T-helper 1 cell (primary cell): Measurements from ENCODE around the gene ROR2.

Source experiments
- DNase-seq, 5 donors: peaks; one replicate each; pipeline ENCODE4 v3.0.0-alpha.2; 2012 to 2020

Gene ROR2

GRCh38 chr9:91948597-91949391, 1.2 kb downstream of the ROR2 start:
- DNase-seq: peak in 1 of 5 donors; percentile 9

GRCh38 chr9:91948101-91948596, 1.9 kb downstream of the ROR2 start:
- no peak for DNase-seq

GRCh38 chr9:91946653-91947488, 3.2 kb downstream of the ROR2 start:
- DNase-seq: no peak

- no peak for DNase-seq
Observed at GRCh38 chr9:91946196-91946595, 3.8 kb downstream of the ROR2 start.

GRCh38 chr9:91945277-91946085, 4.5 kb downstream of the ROR2 start:
- no peak for DNase-seq

- no peak for DNase-seq
Observed at GRCh38 chr9:91944711-91945110, 5.3 kb downstream of the ROR2 start.

- DNase-seq: no peak
Observed at GRCh38 chr9:91943478-91944470, 6.3 kb downstream of the ROR2 start.

- DNase-seq: no peak
Observed at GRCh38 chr9:91942201-91942600, 7.8 kb downstream of the ROR2 start.

- no peak for DNase-seq
Observed at GRCh38 chr9:91939978-91940377, 10.1 kb downstream of the ROR2 start.

- no peak for DNase-seq
Observed at GRCh38 chr9:91937727-91938126, 12.3 kb downstream of the ROR2 start.

- DNase-seq: no peak
Observed at GRCh38 chr9:91937056-91937455, 13.0 kb downstream of the ROR2 start.

GRCh38 chr9:91935805-91936514, 14.1 kb downstream of the ROR2 start:
- no peak for DNase-seq

GRCh38 chr9:91935066-91935749, 14.8 kb downstream of the ROR2 start:
- no peak for DNase-seq

GRCh38 chr9:91934654-91935053, 15.4 kb downstream of the ROR2 start:
- DNase-seq: no peak

GRCh38 chr9:91933556-91934352, 16.3 kb downstream of the ROR2 start:
- no peak for DNase-seq

GRCh38 chr9:91930475-91930874, 19.6 kb downstream of the ROR2 start:
- no peak for DNase-seq

- DNase-seq: no peak
Observed at GRCh38 chr9:91929331-91929730, 20.7 kb downstream of the ROR2 start.

GRCh38 chr9:91927922-91928510, 22.0 kb downstream of the ROR2 start:
- DNase-seq: no peak

- no peak for DNase-seq
Observed at GRCh38 chr9:91924090-91924489, 25.9 kb downstream of the ROR2 start.
